SH-SY5Y (cell line): Measurements from ENCODE around the gene NASP.

Experiments
- GATA2 ChIP-seq: IDR thresholded peaks from 2 replicates; pipeline ENCODE4 v1.6.1; 2011; ENCODE audit warnings: mild to moderate bottlenecking, low read depth, low read length
- GATA3 ChIP-seq: IDR thresholded peaks from 2 replicates; pipeline ENCODE4 v1.6.1; 2011; ENCODE audit warnings: low read depth, mild to moderate bottlenecking, low read length, moderate library complexity

NASP gene

DNA sequence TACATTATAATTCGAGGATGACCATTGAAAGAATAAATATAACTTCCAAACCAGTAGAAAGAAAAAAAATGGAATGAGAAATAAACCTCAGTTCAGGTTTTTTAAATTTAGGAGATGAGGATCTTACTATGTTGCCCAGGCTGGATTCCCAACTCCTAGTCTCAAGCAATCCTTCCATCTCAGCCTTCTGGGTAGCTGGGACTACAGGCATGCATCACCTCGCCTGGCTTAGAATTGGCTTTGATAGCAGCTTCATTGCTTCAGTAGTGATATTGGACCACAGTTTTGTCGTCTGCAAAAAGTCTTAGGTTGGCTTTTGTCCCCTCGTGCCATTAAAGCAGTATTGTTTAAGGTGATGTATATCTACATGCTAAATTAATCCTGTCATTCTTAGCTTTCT, 2.9 kb downstream of the NASP start:
- TF ChIP-seq GATA3 = no peak
- no peak for TF ChIP-seq GATA2

DNA sequence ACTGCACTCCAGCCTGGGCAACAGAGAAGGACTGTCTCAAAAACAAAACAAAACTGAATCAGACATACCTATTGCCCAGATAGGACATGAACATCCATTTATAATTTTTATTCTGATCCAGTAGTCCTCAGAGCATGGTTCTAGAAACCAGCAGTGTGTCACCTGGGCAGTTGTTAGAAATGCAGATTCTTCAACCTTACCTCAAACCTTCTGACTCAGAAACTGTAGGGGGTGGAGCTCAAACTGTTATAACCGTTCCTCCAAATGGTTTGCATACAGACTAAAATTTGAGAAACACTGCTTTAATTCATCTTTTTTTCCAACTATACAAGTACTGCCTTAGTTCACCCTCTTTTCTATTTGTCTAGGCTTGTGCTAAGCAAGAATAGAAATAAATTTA, 6.0 kb downstream of the NASP start:
- TF ChIP-seq GATA3 (no peak), GATA2 (no peak)

DNA sequence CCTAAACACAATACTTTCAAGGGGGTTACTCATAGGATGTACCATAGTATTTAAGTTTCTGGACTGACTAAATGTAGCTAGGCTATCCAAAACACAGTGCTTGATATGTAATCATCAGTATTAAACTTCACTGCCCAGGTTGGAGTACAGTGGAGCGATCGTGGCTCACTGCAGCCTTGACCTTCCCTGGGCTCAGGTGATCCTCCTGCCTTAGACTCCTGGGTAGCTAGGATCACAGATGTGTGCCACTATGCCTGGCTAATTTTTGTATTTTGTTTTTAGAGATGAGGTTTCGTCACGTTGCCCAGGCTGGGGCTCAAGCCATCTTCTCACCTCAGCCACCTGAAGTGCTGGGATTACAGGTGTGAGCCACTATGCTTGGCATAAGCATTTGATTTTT, 10.6 kb downstream of the NASP start:
- TF ChIP-seq GATA2 (no peak), GATA3 (no peak)

DNA sequence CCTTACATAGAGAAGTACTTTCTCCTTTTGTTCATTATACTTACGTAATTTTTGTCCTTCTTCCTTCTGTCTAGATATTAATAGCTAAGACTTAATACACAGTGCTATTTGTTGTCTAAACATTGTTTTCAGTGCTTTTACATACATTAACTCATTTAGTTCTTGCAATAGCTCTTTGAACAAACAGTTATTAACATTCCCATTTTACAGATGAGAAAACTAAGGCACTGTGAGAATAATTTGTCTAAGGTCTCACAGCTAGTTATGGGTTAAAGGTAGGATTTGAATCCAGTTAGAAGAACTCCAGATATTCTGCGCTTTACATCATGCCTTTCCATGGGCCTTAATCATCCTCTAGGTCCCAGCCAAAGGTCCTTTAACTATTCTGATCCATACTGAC, 20.4 kb downstream of the NASP start:
- TF ChIP-seq GATA3 (no peak), GATA2 (no peak)

- no peak for TF ChIP-seq GATA2
- TF ChIP-seq GATA3 = no peak
Observed at GRCh38 chr1:45607404-45608074, 23.7 kb downstream of the NASP start.

- TF ChIP-seq GATA3 = no peak
- no peak for TF ChIP-seq GATA2
Observed at GRCh38 chr1:45608175-45609156, 24.6 kb downstream of the NASP start.

- TF ChIP-seq GATA2 (no peak), GATA3 (no peak)
Observed at GRCh38 chr1:45610589-45611226, 26.9 kb downstream of the NASP start.

DNA sequence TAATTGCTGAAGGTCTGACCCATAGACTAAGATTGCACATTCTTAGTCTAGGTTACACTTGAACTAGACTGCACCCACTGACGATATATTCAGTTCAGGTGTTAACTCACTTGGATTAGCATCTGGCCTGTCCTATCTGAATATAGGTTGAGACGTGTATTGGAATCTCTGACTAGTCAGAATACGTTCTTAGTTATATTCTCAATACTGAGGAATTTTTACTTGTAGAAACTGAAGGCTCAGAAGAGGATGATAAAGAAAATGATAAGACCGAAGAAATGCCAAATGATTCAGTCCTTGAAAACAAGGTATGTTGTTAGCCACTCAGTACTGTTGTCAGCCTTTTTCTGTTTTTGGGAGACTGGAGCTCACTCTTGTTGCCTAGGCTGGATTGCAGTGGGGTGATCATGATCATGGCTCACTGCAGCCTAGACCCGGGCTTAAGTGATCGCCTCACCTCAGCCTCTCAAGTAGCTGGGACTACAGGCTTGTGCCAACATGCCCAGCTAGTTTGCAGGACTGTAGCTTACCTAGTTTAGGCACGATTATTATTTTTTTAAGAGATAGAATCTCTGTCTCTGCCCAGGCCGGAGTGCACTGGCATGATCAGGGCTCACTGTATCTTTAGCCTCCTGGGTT, 29.2 kb downstream of the NASP start:
- TF ChIP-seq GATA3 (no peak), GATA2 (no peak)

- TF ChIP-seq GATA2 (no peak), GATA3 (no peak)
Observed at GRCh38 chr1:45615885-45616284, 32.0 kb downstream of the NASP start.

- TF ChIP-seq GATA2 (no peak), GATA3 (no peak)
Observed at GRCh38 chr1:45617618-45618017, 33.8 kb downstream of the NASP start.

- no peak for TF ChIP-seq GATA3
- no peak for TF ChIP-seq GATA2
Observed at GRCh38 chr1:45619149-45619921, 35.5 kb downstream of the NASP start.

GRCh38 chr1:45620588-45621500, 37.0 kb downstream of the NASP start:
- TF ChIP-seq GATA2 = no peak
- TF ChIP-seq GATA3 = no peak
